Upper lobe of left lung (tissue), 4 donors: ENCODE data around the gene SUFU.

Source experiments
- EP300 ChIP-seq, 4 donors: sonication (generic); formaldehyde crosslinking; IDR thresholded peaks; one replicate each; pipeline ENCODE4 v1.5.1; 2017; ENCODE audit warnings: antibody characterized with exemption in 4 of 4, control low read depth in 2 of 4
- POLR2A ChIP-seq, 4 donors: fragments of 450-650 bp; IDR thresholded peaks; one replicate each; pipeline ENCODE4 v1.5.1; 2016 to 2017; ENCODE audit warnings: antibody characterized with exemption in 4 of 4, mild to moderate bottlenecking in 2 of 4
- POLR2AphosphoS5 ChIP-seq, 2 donors: sonication (generic); formaldehyde crosslinking; IDR thresholded peaks; one replicate each; pipeline ENCODE4 v1.5.1; 2017; ENCODE audit warnings: antibody characterized with exemption in 2 of 2
- TF ChIP-seq, protein P1 (sequence below), 6 experiments: fragments of 450-650 bp in 4 of 6; fragments of 200-600 bp in 2 of 6; sonication (generic) in 2 of 6; IDR thresholded peaks; one replicate each; pipeline ENCODE4 v1.5.1; 2016 to 2019; ENCODE audit warnings: antibody characterized with exemption in 6 of 6

GRCh38 chr10:102557569-102557968 lies 53.8 kb downstream of the SUFU start:
- TF ChIP-seq, protein P1, sequence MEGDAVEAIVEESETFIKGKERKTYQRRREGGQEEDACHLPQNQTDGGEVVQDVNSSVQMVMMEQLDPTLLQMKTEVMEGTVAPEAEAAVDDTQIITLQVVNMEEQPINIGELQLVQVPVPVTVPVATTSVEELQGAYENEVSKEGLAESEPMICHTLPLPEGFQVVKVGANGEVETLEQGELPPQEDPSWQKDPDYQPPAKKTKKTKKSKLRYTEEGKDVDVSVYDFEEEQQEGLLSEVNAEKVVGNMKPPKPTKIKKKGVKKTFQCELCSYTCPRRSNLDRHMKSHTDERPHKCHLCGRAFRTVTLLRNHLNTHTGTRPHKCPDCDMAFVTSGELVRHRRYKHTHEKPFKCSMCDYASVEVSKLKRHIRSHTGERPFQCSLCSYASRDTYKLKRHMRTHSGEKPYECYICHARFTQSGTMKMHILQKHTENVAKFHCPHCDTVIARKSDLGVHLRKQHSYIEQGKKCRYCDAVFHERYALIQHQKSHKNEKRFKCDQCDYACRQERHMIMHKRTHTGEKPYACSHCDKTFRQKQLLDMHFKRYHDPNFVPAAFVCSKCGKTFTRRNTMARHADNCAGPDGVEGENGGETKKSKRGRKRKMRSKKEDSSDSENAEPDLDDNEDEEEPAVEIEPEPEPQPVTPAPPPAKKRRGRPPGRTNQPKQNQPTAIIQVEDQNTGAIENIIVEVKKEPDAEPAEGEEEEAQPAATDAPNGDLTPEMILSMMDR (IDR thresholded peaks at IDR 0.05) = no peak
- no peak for TF ChIP-seq POLR2A (IDR thresholded peaks at IDR 0.05)
- TF ChIP-seq POLR2AphosphoS5 (IDR thresholded peaks at IDR 0.05) = no peak
- no peak for TF ChIP-seq EP300 (IDR thresholded peaks at IDR 0.05)
